ENCODE data around the gene UBN1.

DNA sequence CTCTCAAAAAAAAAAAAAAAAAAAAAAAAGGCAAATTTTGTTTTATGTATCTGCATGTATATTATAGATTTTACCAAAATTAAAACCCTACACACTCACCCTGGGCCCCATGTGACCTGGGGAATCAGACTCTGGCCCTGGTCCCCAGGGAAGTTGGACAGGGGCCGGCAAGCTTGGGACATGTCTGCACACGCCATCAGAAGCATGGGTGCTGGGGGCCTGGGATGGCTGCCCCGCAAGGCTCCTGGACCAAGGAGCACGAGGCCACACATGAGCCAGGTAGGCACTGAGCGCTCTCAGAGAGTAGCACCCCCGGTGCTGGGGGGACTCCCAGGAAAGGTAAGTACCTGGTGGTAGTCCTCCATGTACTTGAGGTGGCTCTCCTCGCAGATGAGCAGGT lies 50.0 kb downstream of the UBN1 start:
- TF ChIP-seq EZH2 (IDR thresholded peaks at IDR 0.05) (no peak), FOXP2 (optimal IDR thresholded peaks at IDR 0.05; ENCODE audit: control extremely low read depth, extremely low read length, insufficient read depth) (no peak), POLR2AphosphoS5 (IDR thresholded peaks at IDR 0.05; ENCODE audit: borderline replicate concordance, low read depth, low read length) (no peak)

Data from SK-N-MC (cell line).